GM23338 (cell line): ENCODE data around the gene PRKAR1A. TPM values are rescaled to one million over a fixed set of nuclear protein-coding genes. Genes with fewer than 3 reads are reported as not detected.

Experiments used
- ATAC-seq: fragments of 200-7000 bp; cut with Tn5 transposase; 3 replicates; pipeline ENCODE4 v1.9.1; 2020
- DNase-seq: peaks from one replicate; pipeline ENCODE4 v3.0.0-alpha.2; 2015; ENCODE audit warnings: low spot score
- H2AFZ ChIP-seq: fragments of 200-600 bp; sonication (generic); 2 replicates; pipeline ENCODE4 v1.8.0; 2016; ENCODE audit warnings: antibody characterized with exemption, mild to moderate bottlenecking, moderate library complexity
- H3F3A ChIP-seq: fragments of 200-600 bp; sonication (generic); replicated peaks from 2 replicates; pipeline ENCODE4 v1.8.0; 2017; ENCODE audit warnings: antibody characterized with exemption, mixed run types, low read depth
- H3K27ac ChIP-seq: fragments of 200-600 bp; sonication (generic); 2 replicates; pipeline ENCODE4 v1.6.1; 2016; ENCODE audit warnings: low read depth
- H3K27me3 ChIP-seq: fragments of 200-600 bp; sonication (generic); 2 replicates; pipeline ENCODE4 v1.8.0; 2016; ENCODE audit warnings: mild to moderate bottlenecking, mixed run types, moderate library complexity; ENCODE audit not compliant: insufficient read depth
- H3K36me3 ChIP-seq: fragments of 200-600 bp; sonication (generic); 2 replicates; pipeline ENCODE4 v1.8.0; 2016; ENCODE audit warnings: mild to moderate bottlenecking; ENCODE audit not compliant: insufficient read depth
- H3K4me1 ChIP-seq: fragments of 200-600 bp; sonication (generic); 2 replicates; pipeline ENCODE4 v1.8.0; 2016; ENCODE audit warnings: mild to moderate bottlenecking, moderate library complexity; ENCODE audit not compliant: insufficient read depth
- H3K4me2 ChIP-seq: fragments of 200-600 bp; sonication (generic); 2 replicates; pipeline ENCODE4 v1.7.1; 2017; ENCODE audit warnings: mixed run types
- H3K4me3 ChIP-seq: fragments of 200-600 bp; sonication (generic); 2 replicates; pipeline ENCODE4 v1.6.1; 2016; ENCODE audit warnings: mixed run types
- H3K79me2 ChIP-seq: fragments of 200-600 bp; sonication (generic); replicated peaks from 2 replicates; pipeline ENCODE4 v1.8.0; 2017; ENCODE audit warnings: mild to moderate bottlenecking; ENCODE audit not compliant: insufficient read depth
- H3K9me2 ChIP-seq: fragments of 200-600 bp; sonication (generic); 2 replicates; pipeline ENCODE4 v1.8.0; 2017; ENCODE audit not compliant: insufficient read depth
- H4K20me1 ChIP-seq: fragments of 200-600 bp; sonication (generic); replicated peaks from 2 replicates; pipeline ENCODE4 v1.8.0; 2017; ENCODE audit warnings: mild to moderate bottlenecking; ENCODE audit not compliant: insufficient read depth
- H3K27ac Mint-ChIP-seq: 2 replicates; pipeline ENCODE4 v1.8.0; 2020; ENCODE audit warnings: inconsistent platforms, mild to moderate bottlenecking, moderate library complexity, mixed read lengths
- H3K27me3 Mint-ChIP-seq: 3 replicates; pipeline ENCODE4 v1.8.0; 2022; ENCODE audit warnings: low read depth, mild to moderate bottlenecking, moderate library complexity, mixed read lengths, inconsistent platforms; ENCODE audit not compliant: insufficient read depth, poor library complexity
- H3K36me3 Mint-ChIP-seq: 3 replicates; pipeline ENCODE4 v1.8.0; 2021; ENCODE audit warnings: low read depth, mild to moderate bottlenecking, inconsistent platforms, moderate library complexity, mixed read lengths
- H3K4me1 Mint-ChIP-seq: 3 replicates; pipeline ENCODE4 v1.8.0; 2020; ENCODE audit warnings: mild to moderate bottlenecking, inconsistent platforms, mixed read lengths
- H3K4me3 Mint-ChIP-seq: 3 replicates; pipeline ENCODE4 v1.8.0; 2021; ENCODE audit warnings: moderate library complexity, mild to moderate bottlenecking, inconsistent platforms, mixed read lengths
- H3K9me3 Mint-ChIP-seq: 3 replicates; pipeline ENCODE4 v1.8.0; 2020; ENCODE audit warnings: moderate library complexity, mild to moderate bottlenecking, inconsistent platforms, mixed read lengths
- ETS1 ChIP-seq: IDR thresholded peaks from 2 replicates; pipeline ENCODE4 v1.6.1; 2016; ENCODE audit warnings: antibody characterized with exemption
- EZH2 ChIP-seq: fragments of 200-600 bp; sonication (generic); IDR thresholded peaks from one replicate; pipeline ENCODE4 v1.8.0; 2017; ENCODE audit warnings: antibody characterized with exemption, mild to moderate bottlenecking, low read depth; ENCODE audit not compliant: unreplicated experiment
- EZH2phosphoT487 ChIP-seq: fragments of 200-600 bp; sonication (generic); IDR thresholded peaks from one replicate; pipeline ENCODE4 v1.8.1; 2018; ENCODE audit warnings: antibody characterized with exemption; ENCODE audit not compliant: unreplicated experiment
- JUNB ChIP-seq: IDR thresholded peaks from one replicate; pipeline ENCODE4 v1.6.1; 2016; ENCODE audit warnings: antibody characterized with exemption; ENCODE audit not compliant: unreplicated experiment
- NANOG ChIP-seq: IDR thresholded peaks from 2 replicates; pipeline ENCODE4 v1.6.1; 2016; ENCODE audit warnings: antibody characterized with exemption, borderline replicate concordance
- STAT1 ChIP-seq: IDR thresholded peaks from one replicate; pipeline ENCODE4 v1.6.1; 2016; ENCODE audit warnings: antibody characterized with exemption; ENCODE audit not compliant: unreplicated experiment
- ZNF114 ChIP-seq: fragments of 250-450 bp; sonication (Bioruptor Pico); IDR thresholded peaks from 2 replicates; pipeline ENCODE4 v1.5.0; 2020; ENCODE audit warnings: mild to moderate bottlenecking, moderate library complexity
- ZNF331 ChIP-seq: fragments of 250-450 bp; sonication (Bioruptor Pico); IDR thresholded peaks from 2 replicates; pipeline ENCODE4 v1.5.0; 2020; ENCODE audit warnings: low read depth, mild to moderate bottlenecking, moderate library complexity
- ZNF462 ChIP-seq: fragments of 250-450 bp; sonication (Bioruptor Pico); IDR thresholded peaks from 2 replicates; pipeline ENCODE4 v1.5.0; 2020; ENCODE audit warnings: mild to moderate bottlenecking, moderate library complexity
- polyA plus RNA-seq: library from polyadenylated mRNA; unstranded; fragments of >200 nt; fragmentation: Nextera tagmentation; extraction: Ambion mirVana; gene quantifications from 2 replicates; pipeline ENCODE4 v1.2.1, GENCODE V29; 2016
- total RNA-seq: library from RNA; depleted of rRNA; stranded (reverse); fragments of >200 nt; shearing (Covaris generic); gene quantifications from 2 replicates; pipeline ENCODE4 v1.2.3, GENCODE V29; 2014
- TF ChIP-seq, protein P1 (sequence below): IDR thresholded peaks from one replicate; pipeline ENCODE4 v1.6.1; 2018; ENCODE audit warnings: antibody characterized with exemption; ENCODE audit not compliant: unreplicated experiment
- TF ChIP-seq, protein P2 (sequence below), 2 experiments: fragments of 200-600 bp in 1 of 2; sonication (generic) in 1 of 2; conservative IDR thresholded peaks; 2 replicates each; pipeline versions ENCODE4 v1.5.1 to v1.6.1; 2016 to 2017; ENCODE audit warnings: antibody characterized with exemption in 2 of 2, low read depth in 2 of 2, mild to moderate bottlenecking in 2 of 2, moderate library complexity in 1 of 2

The PRKAR1A gene
- total and polyA plus RNA-seq, 2 experiments from 2014 or later, result 90.1 to 100 TPM

DNA sequence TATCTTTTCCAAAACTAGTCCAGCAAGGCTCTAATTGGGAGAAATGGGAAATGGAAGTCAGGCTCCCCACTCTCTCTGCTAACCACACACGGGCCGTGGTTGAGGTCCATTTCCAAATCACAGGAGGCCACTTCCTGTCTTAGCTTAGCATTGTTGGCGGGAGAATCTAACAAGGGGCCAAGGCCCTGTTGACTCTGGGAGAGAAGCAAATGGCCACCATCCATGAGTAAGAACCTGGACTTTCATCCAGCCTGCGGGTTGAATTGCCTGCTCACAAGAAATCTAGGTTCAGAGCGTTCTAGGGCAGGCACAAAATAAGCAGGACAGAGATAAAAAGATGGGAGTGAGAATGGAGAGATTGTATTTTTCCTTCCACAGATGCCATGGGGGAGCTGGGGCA is 83.3 kb downstream of the PRKAR1A start:
- Histone ChIP-seq H2AFZ (no peak overlapping the region), H3K4me3 (no peak overlapping the region), H3K4me1 (peaks cover 10% of the 10 kb centered on the region; the same call in 1 of the 2 replicates), H3K36me3 (no peaks in the 10 kb centered on the region), H3K27me3 (peaks cover 22% of the 10 kb centered on the region), H3F3A (0 out of 2 replicates have a peak, but pooled peaks cover 2% of the 10 kb centered on the region), H3K79me2 (no peaks in the 10 kb centered on the region), H4K20me1 (no peaks in the 10 kb centered on the region), H3K27ac (no peak overlapping the region), H3K4me2 (no peak overlapping the region), H3K9me2 (no peaks in the 10 kb centered on the region)
- H3K4me3 Mint-ChIP-seq, result no peak overlapping the region
- peaks cover 5% of the 10 kb centered on the region for H3K4me1 Mint-ChIP-seq
- ATAC-seq (no peak), DNase-seq (no peak)
- peaks cover 10% of the 10 kb centered on the region for H3K27me3 Mint-ChIP-seq
- H3K27ac Mint-ChIP-seq, result no peak overlapping the region
- H3K36me3 Mint-ChIP-seq, result no peaks in the 10 kb centered on the region
- no peaks in the 10 kb centered on the region for H3K9me3 Mint-ChIP-seq
- TF ChIP-seq JUNB (no peak), EZH2phosphoT487 (no peak), ETS1 (no peak), ZNF114 (CRISPR knock-in tag) (no peak), NANOG (no peak), STAT1 (no peak), EZH2 (no peak), ZNF331 (CRISPR knock-in tag) (no peak), ZNF462 (CRISPR knock-in tag) (no peak)
- TF ChIP-seq, protein P1, sequence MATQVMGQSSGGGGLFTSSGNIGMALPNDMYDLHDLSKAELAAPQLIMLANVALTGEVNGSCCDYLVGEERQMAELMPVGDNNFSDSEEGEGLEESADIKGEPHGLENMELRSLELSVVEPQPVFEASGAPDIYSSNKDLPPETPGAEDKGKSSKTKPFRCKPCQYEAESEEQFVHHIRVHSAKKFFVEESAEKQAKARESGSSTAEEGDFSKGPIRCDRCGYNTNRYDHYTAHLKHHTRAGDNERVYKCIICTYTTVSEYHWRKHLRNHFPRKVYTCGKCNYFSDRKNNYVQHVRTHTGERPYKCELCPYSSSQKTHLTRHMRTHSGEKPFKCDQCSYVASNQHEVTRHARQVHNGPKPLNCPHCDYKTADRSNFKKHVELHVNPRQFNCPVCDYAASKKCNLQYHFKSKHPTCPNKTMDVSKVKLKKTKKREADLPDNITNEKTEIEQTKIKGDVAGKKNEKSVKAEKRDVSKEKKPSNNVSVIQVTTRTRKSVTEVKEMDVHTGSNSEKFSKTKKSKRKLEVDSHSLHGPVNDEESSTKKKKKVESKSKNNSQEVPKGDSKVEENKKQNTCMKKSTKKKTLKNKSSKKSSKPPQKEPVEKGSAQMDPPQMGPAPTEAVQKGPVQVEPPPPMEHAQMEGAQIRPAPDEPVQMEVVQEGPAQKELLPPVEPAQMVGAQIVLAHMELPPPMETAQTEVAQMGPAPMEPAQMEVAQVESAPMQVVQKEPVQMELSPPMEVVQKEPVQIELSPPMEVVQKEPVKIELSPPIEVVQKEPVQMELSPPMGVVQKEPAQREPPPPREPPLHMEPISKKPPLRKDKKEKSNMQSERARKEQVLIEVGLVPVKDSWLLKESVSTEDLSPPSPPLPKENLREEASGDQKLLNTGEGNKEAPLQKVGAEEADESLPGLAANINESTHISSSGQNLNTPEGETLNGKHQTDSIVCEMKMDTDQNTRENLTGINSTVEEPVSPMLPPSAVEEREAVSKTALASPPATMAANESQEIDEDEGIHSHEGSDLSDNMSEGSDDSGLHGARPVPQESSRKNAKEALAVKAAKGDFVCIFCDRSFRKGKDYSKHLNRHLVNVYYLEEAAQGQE, result no peak
- TF ChIP-seq, protein P2, sequence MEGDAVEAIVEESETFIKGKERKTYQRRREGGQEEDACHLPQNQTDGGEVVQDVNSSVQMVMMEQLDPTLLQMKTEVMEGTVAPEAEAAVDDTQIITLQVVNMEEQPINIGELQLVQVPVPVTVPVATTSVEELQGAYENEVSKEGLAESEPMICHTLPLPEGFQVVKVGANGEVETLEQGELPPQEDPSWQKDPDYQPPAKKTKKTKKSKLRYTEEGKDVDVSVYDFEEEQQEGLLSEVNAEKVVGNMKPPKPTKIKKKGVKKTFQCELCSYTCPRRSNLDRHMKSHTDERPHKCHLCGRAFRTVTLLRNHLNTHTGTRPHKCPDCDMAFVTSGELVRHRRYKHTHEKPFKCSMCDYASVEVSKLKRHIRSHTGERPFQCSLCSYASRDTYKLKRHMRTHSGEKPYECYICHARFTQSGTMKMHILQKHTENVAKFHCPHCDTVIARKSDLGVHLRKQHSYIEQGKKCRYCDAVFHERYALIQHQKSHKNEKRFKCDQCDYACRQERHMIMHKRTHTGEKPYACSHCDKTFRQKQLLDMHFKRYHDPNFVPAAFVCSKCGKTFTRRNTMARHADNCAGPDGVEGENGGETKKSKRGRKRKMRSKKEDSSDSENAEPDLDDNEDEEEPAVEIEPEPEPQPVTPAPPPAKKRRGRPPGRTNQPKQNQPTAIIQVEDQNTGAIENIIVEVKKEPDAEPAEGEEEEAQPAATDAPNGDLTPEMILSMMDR (conservative IDR thresholded peaks at IDR 0.05; ENCODE audit: low read depth in 2 of 2), result no peak
